ENCODE results near the gene SLC52A3. TPM values are rescaled to one million over a fixed set of nuclear protein-coding genes. Genes with fewer than 3 reads are reported as not detected.

SLC52A3 gene
- total RNA-seq, 1 experiment from 2014 or later, result 0.03 TPM

DNA sequence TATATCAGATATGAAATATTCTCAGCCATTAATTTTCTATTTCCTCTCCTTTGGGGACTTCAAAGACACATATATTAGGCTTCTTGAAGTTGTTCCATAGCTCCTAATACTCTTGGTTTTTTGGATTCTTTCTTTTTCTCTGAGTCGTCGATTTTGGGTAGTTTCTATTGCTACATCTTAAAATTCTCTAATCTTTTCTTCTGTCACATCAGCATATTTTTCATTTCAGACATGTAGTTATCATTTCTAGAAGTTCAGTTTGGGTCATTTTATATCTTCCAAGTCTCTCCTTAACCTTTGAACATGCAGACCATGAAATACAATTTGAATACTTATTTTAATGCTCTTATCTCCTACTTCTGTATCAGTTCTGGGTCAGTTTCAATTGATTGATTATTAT lies 53.8 kb downstream of the SLC52A3 start:
- no peak for DNase-seq (ENCODE audit: low read depth, low spot score)
- in situ Hi-C loops (cut with HindIII; ENCODE audit: low pct_unique_long_range_greater_than_20kb, low sequenced_read_pairs), result no loop called here

DNA sequence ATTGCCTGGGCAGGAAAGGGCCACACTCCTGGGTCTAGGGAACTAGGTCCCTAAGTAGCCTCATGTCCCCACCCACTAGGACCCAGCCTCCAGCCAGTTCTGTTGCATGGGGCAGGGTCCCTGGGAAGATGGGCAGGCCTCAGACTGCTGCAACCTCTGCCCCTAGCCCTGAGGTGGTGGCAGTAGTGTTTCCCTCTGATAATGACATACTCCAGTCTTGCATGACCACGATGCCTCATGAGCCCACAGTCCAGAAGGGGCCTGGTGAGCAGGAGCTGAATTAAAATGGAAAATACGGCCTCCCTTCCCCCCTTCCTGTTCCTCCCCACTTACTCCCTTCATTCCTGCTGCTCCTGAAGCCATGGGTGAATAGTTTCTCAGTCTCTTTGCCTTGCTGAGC lies 56.7 kb downstream of the SLC52A3 start:
- in situ Hi-C loops (cut with HindIII; ENCODE audit: low pct_unique_long_range_greater_than_20kb, low sequenced_read_pairs), result no loop called here
- no peak for DNase-seq (ENCODE audit: low read depth, low spot score)

DNA sequence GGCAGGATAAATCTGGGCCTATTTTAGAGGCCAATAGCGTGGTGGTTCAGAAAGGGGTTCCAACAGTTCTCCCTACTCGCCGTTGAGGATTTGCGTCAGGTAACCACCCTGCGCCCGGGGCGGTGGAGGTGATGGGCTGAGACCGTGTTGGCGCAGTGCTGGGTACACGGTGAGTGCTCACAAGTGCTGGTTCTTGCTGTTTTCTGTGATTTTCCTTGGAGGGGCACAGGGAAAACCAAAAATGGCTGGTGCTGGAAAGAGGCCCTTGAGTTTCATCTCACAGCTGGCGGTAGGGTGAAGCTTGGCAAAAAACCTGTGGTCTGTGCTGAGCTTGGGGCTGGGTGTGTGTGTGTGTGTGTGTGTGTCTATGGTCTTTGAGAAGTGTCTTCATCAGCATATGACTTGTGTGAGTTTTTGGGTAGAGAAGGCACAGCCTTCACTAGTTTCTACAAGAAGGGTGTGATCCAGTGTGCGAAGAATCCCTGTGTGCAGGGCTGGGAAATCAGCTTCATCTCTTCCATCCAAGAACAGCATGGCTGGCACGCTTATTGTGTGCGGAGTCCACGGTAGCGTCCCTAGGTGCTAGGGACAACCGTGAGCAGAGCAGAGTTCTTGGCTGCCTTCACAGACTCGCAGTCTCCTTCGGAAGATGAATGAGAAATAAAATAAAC lies 57.4 kb downstream of the SLC52A3 start:
- no peak for DNase-seq (ENCODE audit: low read depth, low spot score)
- in situ Hi-C loops (cut with HindIII; ENCODE audit: low pct_unique_long_range_greater_than_20kb, low sequenced_read_pairs), result no loop called here

Other genes with a start within 250 kb of the SLC52A3 start
- gene CSNK2A1, start 224.7 kb downstream of the SLC52A3 start, total RNA-seq (2014; rRNA removed; shearing (Covaris generic)), result 168 and 179 TPM in 2 replicates
- not detected in 2 replicates for gene TCF15, start 158.2 kb downstream of the SLC52A3 start, total RNA-seq (2014; rRNA removed; shearing (Covaris generic))
- gene SRXN1, start 115.3 kb downstream of the SLC52A3 start, total RNA-seq (2014; rRNA removed; shearing (Covaris generic)), result 111 and 125 TPM in 2 replicates
- not detected in 2 replicates for gene SCRT2, start 92.7 kb downstream of the SLC52A3 start, total RNA-seq (2014; rRNA removed; shearing (Covaris generic))
- 2.6 and 3.3 TPM in 2 replicates for gene FAM110A, start 65.2 kb upstream of the SLC52A3 start, total RNA-seq (2014; rRNA removed; shearing (Covaris generic))
- gene ANGPT4, start 147.8 kb upstream of the SLC52A3 start, total RNA-seq (2014; rRNA removed; shearing (Covaris generic)), result not detected in 2 replicates
- gene RSPO4, start 233.8 kb upstream of the SLC52A3 start, total RNA-seq (2014; rRNA removed; shearing (Covaris generic)), result 0.24 TPM in 1 of 2 replicates, not detected in the other